D341Med (cell line): ENCODE results near the gene GRB10.
"Not testable (repeated sequence)": the region's sequence is repeated elsewhere in the genome, so short reads cannot be mapped to it uniquely, and the experiment has no call there.

Experiments used
- DNase-seq: peaks from one replicate; pipeline ENCODE4 v3.0.0; 2012; ENCODE audit warnings: low spot score

Gene GRB10

GRCh38 chr7:50580057-50580456 lies 202.6 kb downstream of the GRB10 start:
- no peak for DNase-seq

- not testable (repeated sequence) for DNase-seq
These were observed 204.6 kb downstream of the GRB10 start for GRCh38 chr7:50578105-50578504.

DNA sequence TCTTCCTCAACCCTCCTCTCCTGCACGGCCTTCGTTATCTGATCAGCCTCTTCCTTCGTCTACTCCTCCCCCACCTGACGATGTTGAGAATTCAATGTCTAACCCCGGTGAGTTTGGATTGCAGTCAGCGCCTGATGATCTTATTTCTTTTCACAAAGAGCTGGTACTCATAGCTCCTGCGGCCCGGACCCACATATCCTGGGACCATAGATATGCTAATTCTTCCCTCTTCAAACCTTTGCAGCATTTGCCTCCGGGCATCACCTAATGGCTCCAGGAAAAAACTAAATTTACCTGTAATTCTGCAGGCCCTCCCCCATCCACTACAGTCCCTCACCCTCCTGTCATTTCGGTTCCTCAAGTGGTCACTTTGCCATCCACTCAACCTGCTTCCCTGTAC lies 205.1 kb downstream of the GRB10 start:
- DNase-seq: no peak

GRCh38 chr7:50576388-50576787 lies 206.3 kb downstream of the GRB10 start:
- not testable (repeated sequence) for DNase-seq

GRCh38 chr7:50567715-50568261 lies 214.9 kb downstream of the GRB10 start:
- DNase-seq: no peak

GRCh38 chr7:50565977-50566376 lies 216.7 kb downstream of the GRB10 start:
- DNase-seq: no peak

DNA sequence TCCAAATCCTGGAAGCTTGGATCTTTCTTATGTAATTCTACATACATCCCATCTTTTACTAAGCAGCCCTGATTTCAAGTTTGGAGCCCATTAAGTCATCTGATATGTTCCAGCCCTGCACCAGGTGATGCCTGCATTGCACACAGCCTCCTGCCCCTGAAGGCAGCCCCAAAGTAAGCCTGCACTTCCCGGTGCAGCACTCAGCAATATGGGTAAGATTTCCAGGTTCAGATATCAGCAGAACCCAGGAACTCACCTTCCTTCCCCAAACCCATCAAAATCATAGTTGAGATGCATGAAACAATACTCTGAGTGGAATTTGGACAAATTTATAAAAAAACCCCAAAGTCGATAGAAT lies 217.2 kb downstream of the GRB10 start:
- no peak for DNase-seq

DNA sequence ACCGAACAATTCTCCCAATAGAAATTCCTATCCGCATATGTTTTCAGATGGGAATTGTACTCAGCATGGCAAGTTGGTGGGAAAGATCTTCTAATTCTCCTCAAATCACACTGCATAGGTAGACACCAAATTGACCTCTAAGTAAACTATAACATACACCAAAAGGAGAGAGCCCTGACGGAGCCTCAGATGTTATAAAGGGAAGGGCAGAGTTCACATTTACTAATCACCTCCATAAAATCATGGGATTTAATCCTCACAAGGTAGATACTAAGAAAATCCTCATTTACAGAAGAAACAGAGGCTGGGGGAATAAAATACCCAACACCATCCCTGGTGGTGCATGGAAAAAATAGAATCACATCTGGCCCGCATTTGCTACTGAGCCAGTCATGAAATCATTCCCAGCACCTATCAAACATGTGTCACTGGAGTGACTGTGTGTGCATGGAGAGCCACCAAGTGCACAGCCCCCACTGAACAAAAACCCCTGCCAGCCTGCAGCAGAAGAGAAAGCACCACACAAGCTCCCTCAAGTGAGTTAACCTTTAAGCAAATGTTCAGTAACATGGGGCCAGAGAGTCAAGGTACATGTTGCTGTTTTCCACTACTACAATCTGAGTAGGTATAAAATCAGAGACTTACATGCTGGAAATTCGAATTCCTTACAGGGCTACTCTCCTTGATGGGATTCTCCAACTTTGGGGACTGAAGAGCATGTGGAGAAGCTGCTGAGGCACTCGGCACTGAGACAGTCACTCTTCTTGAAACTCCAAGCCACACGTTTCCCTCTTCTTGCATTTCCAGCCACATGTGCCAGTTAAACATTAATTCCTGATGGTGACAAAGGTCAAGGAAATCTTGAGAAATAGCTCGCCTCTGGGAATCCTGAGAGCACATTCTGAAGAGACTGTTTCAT lies 217.8 kb downstream of the GRB10 start, which contains the start of gene DDC:
Gene DDC (minus strand): TSS at position 766 of the 919 bp plus-strand sequence. CDS start 21,320 bp downstream, outside the sequence.
- no peak for DNase-seq

DNA sequence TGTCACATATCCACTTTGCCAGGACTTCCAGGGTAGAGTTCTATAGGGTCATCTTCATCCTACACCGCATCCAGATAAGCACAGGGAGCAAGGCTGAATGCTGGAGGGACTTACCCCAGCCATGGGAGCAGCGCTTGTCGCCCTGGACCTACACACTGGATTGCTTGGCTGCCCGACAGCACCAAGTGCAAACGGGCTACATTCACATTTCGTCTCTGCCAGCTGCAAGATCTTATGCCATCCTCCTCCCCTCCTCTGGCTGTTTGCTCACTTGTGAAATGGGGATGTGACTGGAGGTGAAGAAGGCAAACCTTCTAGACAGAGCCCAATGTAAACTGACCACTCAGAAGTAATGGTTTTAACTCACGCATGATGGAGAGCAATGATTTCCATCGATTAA lies 218.5 kb downstream of the GRB10 start:
- no peak for DNase-seq

- peak; percentile 58 for DNase-seq
These were observed 220.6 kb downstream of the GRB10 start for GRCh38 chr7:50562136-50562535.

DNA sequence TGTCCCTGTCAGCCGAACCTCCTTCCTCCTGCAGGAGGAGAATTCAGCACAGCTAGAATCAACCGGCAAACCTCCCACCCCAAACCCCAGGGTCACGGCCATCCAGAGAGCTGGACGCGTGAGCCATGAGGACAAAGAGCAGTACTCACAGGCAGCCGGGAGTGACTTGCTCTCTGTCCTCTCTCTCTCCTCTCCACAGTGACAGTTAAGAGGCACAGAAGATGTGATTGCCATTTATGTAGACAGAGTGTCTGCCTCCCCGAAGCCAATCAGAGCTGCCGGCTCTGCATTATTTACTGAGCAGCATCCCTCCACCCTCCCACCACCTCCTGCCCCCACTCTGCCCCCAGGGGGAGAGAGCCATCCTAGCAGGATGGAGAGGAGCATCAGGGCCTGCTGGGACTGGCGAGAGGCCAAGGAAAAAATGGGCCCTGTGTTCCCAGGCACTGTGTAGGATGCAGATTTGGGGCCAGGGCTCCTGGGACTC lies 221.8 kb downstream of the GRB10 start:
- DNase-seq: no peak

DNA sequence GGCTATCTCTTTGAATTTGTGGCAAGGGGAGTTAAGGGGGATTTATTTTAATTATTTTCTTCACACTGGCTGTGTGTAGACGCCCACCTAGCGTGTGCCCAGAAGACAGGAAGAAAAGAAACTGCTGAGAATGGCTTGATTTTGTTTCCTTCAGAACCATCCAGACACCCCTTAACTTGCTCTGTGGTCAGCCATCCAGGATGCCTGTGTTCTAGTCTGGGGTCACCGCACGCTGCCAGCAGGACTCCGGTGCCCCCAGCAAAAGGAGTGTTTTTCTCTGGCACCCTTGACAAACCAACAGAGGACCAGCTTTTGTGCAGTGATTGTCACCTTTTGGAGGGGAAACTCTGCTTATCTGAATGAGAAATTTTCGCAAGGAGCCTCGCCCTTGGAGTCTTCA lies 222.8 kb downstream of the GRB10 start:
- no peak for DNase-seq

GRCh38 chr7:50558294-50559053 lies 224.2 kb downstream of the GRB10 start:
- DNase-seq: no peak

DNA sequence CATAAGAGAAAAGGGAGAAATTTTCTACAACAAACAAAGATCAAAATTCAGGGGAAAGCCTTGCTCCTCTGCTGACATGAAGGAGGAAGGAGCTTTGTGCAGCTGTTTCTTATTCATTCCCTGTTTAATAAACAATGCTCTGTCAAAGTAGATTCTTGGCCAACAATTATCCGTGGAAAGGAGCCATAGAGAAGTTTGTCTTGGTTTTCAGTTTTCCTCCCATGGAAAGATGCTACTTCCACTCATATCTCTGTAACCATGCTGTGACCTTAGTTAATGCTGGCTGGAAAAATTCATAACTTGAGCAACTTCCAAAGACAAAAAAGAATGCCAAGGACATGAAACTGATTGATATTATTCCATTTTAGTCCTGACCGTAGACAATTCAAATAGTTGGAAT lies 225.6 kb downstream of the GRB10 start:
- no peak for DNase-seq

- no peak for DNase-seq
These were observed 226.3 kb downstream of the GRB10 start for GRCh38 chr7:50556247-50556991.

- DNase-seq: no peak
These were observed 227.0 kb downstream of the GRB10 start for GRCh38 chr7:50555594-50556140.

DNA sequence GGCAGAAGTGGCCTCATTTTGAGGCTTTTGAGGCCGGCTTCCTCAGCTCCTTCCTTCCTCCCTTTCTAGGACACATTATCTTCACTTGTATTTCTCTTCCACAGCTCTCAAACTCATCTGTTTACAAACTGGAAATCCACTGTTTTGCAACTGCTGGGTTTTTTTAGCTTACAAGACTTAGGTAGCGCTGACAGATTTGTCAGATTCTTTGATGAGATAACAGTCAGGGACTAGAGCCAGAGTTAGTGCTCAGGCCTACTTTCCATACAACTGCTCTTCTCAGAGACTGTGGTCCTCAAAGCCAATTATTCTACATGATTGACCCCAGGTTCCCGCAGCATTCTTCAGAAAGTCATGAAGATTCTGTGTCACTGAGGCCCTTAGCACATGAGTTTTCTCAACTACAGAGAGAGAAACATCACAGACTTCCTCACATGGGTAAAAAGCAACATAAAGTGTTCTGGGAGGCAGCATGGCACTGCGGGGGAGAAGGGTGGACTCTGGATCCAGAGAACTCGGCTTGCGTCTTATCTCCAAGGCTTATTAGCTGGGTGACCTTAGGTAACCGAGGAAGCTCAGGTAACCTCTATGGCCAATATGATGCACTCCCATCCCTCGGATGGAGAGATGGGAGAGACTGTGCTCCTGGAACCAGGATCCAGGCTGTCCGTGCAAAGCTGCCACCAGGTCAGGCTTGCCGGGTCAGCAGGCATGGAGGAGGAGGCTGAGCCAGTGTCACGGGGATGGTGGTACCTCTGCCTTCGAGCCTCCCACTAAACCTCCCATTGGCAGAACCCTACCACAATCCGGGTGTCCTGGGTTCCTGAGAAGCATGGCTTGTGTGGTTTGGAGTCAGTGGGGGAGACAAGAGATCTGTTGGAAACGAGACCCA lies 228.0 kb downstream of the GRB10 start:
- no peak for DNase-seq

GRCh38 chr7:50553973-50554372 lies 228.7 kb downstream of the GRB10 start:
- DNase-seq: no peak

- DNase-seq: no peak
These were observed 229.8 kb downstream of the GRB10 start for GRCh38 chr7:50552921-50553320.

GRCh38 chr7:50552139-50552538 lies 230.6 kb downstream of the GRB10 start:
- no peak for DNase-seq

DNA sequence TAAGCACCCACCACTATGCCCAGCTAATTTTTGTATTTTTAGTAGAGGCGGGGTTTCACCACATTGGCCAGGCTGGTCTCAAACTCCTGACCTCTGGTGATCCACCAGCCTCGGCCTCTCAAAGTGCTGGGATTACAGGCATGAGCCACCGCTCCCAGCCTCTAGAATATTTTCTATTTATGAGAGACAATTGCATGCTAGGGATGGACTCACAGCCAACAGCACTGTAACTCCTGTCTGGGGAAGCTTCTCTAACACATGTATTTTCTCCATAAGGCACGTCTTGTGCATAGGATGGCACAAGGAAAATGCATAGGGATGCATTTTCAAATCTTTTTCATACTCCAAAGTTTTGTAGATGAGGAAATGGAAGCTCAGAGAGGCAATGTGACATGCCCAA lies 237.1 kb downstream of the GRB10 start:
- not testable (repeated sequence) for DNase-seq
